SU-DHL-6 (cell line): ENCODE results near the gene VWA2.

Experiments used
- H2AFZ ChIP-seq: fragments of 200-600 bp; sonication (generic); 2 replicates; pipeline ENCODE4 v1.6.1; 2014; ENCODE audit warnings: low read depth, mild to moderate bottlenecking, moderate library complexity, mixed read lengths, antibody characterized with exemption, low read length; ENCODE audit not compliant: severe bottlenecking
- H3F3A ChIP-seq: fragments of 200-600 bp; shearing (Covaris generic); 2 replicates; pipeline ENCODE4 v1.6.0; 2016; ENCODE audit warnings: antibody characterized with exemption, mild to moderate bottlenecking; ENCODE audit not compliant: insufficient read depth
- H3K27ac ChIP-seq: fragments of 200-600 bp; sonication (generic); 2 replicates; pipeline ENCODE4 v1.5.1; 2016; ENCODE audit warnings: low read depth, mild to moderate bottlenecking, low read length, moderate library complexity, mixed read lengths
- H3K27me3 ChIP-seq: fragments of 200-600 bp; sonication (generic), shearing (Covaris generic); 2 replicates; pipeline ENCODE4 v1.6.0; 2014; ENCODE audit warnings: mild to moderate bottlenecking, low read length
- H3K36me3 ChIP-seq: fragments of 200-600 bp; sonication (generic); 2 replicates; pipeline ENCODE4 v1.6.1; 2014; ENCODE audit warnings: mild to moderate bottlenecking, low read length, mixed read lengths
- H3K4me2 ChIP-seq: fragments of 300-600, 200-600 bp; shearing (Covaris generic), sonication (generic); 2 replicates; pipeline ENCODE4 v1.6.0; 2014; ENCODE audit warnings: low read length, low read depth, mild to moderate bottlenecking; ENCODE audit not compliant: poor library complexity, severe bottlenecking
- H3K4me3 ChIP-seq: fragments of 200-600 bp; sonication (generic); 2 replicates; pipeline ENCODE4 v1.5.1; 2014; ENCODE audit warnings: antibody characterized with exemption, low read length, mild to moderate bottlenecking, mixed read lengths; ENCODE audit not compliant: insufficient read depth, poor library complexity, severe bottlenecking
- H3K79me2 ChIP-seq: fragments of 200-600 bp; sonication (generic); 2 replicates; pipeline ENCODE4 v1.6.1; 2014; ENCODE audit warnings: mild to moderate bottlenecking, low read length, moderate library complexity; ENCODE audit not compliant: insufficient read depth
- H3K9ac ChIP-seq: fragments of 200-600 bp; sonication (generic); 2 replicates; pipeline ENCODE4 v1.7.0; 2014; ENCODE audit warnings: mild to moderate bottlenecking, low read length
- H3K9me2 ChIP-seq: fragments of 200-600 bp; sonication (generic); replicated peaks from 2 replicates; pipeline ENCODE4 v1.6.1; 2014; ENCODE audit warnings: low read length; ENCODE audit not compliant: insufficient read depth
- H3K9me3 ChIP-seq: fragments of 200-600 bp; sonication (generic); 2 replicates; pipeline ENCODE4 v1.6.1; 2014; ENCODE audit warnings: low read length, mixed read lengths; ENCODE audit not compliant: insufficient read depth
- H4K20me1 ChIP-seq: fragments of 200-600 bp; sonication (generic); 2 replicates; pipeline ENCODE4 v1.6.1; 2014; ENCODE audit warnings: low read depth, mild to moderate bottlenecking, antibody characterized with exemption, low read length, moderate library complexity, mixed read lengths
- EZH2phosphoT487 ChIP-seq: fragments of 200-600 bp; sonication (generic), shearing (Covaris generic); conservative IDR thresholded peaks from 2 replicates; pipeline ENCODE4 v1.6.1; 2018; ENCODE audit warnings: mild to moderate bottlenecking, antibody characterized with exemption, low read length, moderate library complexity, mixed read lengths
- TF ChIP-seq, protein P1 (sequence below): fragments of 200-600 bp; sonication (generic); IDR thresholded peaks from one replicate; pipeline ENCODE4 v1.5.1; 2017; ENCODE audit warnings: antibody characterized with exemption, mild to moderate bottlenecking, low read length, moderate library complexity; ENCODE audit not compliant: insufficient read depth, poor library complexity, severe bottlenecking

VWA2 gene

DNA sequence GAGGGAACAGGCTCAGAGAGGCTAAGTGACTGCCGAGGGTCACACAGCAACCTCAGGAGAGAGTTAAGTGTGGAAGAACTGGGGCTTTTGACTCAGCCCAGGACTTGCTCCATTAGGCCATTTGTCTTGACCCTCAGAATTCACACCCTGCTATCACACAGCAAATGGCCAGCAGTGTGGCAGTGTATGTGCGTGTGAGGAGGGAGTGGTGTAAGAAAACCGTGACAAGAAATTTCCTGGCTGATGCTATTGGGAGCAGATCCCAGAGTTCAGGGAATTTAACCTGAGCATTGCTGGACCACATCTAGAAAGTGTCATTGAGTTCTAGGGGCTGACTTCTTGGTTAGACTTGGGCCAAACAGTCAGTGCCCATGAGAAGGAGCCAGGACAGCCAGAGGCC, 18.4 kb downstream of the VWA2 start:
- Histone ChIP-seq H3K27ac (no peak overlapping the region), H3K9ac (no peak overlapping the region), H3K27me3 (no peaks in the 10 kb centered on the region), H3K79me2 (no peaks in the 10 kb centered on the region), H3K9me3 (no peaks in the 10 kb centered on the region), H3F3A (no peaks in the 10 kb centered on the region), H2AFZ (no peak overlapping the region), H3K4me3 (no peak overlapping the region), H3K36me3 (no peaks in the 10 kb centered on the region), H3K9me2 (no peaks in the 10 kb centered on the region), H4K20me1 (no peaks in the 10 kb centered on the region), H3K4me2 (no peak overlapping the region)
- TF ChIP-seq EZH2phosphoT487: no peak
- TF ChIP-seq, protein P1, sequence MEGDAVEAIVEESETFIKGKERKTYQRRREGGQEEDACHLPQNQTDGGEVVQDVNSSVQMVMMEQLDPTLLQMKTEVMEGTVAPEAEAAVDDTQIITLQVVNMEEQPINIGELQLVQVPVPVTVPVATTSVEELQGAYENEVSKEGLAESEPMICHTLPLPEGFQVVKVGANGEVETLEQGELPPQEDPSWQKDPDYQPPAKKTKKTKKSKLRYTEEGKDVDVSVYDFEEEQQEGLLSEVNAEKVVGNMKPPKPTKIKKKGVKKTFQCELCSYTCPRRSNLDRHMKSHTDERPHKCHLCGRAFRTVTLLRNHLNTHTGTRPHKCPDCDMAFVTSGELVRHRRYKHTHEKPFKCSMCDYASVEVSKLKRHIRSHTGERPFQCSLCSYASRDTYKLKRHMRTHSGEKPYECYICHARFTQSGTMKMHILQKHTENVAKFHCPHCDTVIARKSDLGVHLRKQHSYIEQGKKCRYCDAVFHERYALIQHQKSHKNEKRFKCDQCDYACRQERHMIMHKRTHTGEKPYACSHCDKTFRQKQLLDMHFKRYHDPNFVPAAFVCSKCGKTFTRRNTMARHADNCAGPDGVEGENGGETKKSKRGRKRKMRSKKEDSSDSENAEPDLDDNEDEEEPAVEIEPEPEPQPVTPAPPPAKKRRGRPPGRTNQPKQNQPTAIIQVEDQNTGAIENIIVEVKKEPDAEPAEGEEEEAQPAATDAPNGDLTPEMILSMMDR: no peak

DNA sequence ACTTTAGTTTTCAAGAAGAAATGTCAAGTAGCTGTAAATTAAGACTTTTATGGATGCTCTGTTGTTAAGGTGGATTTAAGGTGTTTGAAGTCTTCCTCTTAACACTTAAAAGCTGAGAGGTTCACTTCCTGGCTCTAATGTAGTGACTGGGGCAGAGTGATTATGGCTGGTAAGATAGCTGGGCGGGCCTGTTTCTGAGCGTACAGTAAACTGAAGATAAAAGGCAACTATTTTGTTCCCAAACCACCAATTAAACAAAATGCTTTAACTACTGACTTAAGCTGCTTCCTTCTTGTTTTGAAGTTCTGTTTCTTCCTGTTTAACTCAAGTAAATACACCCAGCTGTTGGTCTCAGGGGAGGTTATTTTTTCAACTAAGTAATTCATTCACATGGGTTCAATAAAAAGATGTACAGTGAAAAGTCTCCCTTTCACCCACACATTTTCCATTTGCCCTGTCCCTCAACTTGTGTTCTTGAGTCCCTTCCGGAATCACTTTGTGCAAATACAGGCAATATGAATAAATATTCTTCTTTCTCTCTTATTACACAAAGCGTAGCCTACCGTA, 19.3 kb downstream of the VWA2 start:
- H3K4me2 ChIP-seq: no peak overlapping the region
- H3K27ac ChIP-seq: no peak overlapping the region
- no peak overlapping the region for H3K9ac ChIP-seq
- no peaks in the 10 kb centered on the region for H3K27me3 ChIP-seq
- no peaks in the 10 kb centered on the region for H4K20me1 ChIP-seq
- no peaks in the 10 kb centered on the region for H3K9me3 ChIP-seq
- H3F3A ChIP-seq: no peaks in the 10 kb centered on the region
- no peaks in the 10 kb centered on the region for H3K9me2 ChIP-seq
- H3K79me2 ChIP-seq: no peaks in the 10 kb centered on the region
- no peak overlapping the region for H3K4me3 ChIP-seq
- no peak for TF ChIP-seq EZH2phosphoT487
- TF ChIP-seq, protein P1: no peak
- no peak overlapping the region for H2AFZ ChIP-seq
- H3K36me3 ChIP-seq: no peaks in the 10 kb centered on the region

DNA sequence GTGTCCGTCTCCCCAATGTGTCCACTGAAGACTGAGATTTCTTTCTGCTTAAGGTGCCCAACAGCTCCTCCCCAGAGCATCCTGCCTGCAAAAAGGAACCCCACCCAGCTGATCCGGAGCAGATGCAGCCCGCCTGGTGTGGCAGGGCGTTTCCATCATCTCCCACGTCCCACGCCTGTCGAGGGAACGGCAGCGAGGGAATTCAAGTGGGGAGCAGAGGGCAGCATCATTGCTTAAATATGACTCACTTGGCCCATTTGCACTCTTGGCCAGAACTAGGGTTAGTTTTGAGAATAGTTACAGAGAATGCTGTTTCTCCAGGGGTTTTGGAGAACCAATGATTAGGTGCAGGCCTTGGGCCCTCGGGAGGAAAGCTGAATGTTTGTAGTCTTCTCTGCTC, 20.8 kb downstream of the VWA2 start:
- H3K79me2 ChIP-seq: no peaks in the 10 kb centered on the region
- H3K36me3 ChIP-seq: no peaks in the 10 kb centered on the region
- H4K20me1 ChIP-seq: no peaks in the 10 kb centered on the region
- H3K27me3 ChIP-seq: no peaks in the 10 kb centered on the region
- H3K9me3 ChIP-seq: no peaks in the 10 kb centered on the region
- no peak overlapping the region for H3K9ac ChIP-seq
- H3K27ac ChIP-seq: no peak overlapping the region
- TF ChIP-seq, protein P1: no peak
- no peak for TF ChIP-seq EZH2phosphoT487
- H3F3A ChIP-seq: no peaks in the 10 kb centered on the region
- no peak overlapping the region for H3K4me3 ChIP-seq
- no peaks in the 10 kb centered on the region for H3K9me2 ChIP-seq
- no peak overlapping the region for H2AFZ ChIP-seq
- no peak overlapping the region for H3K4me2 ChIP-seq
